Astrocyte of the spinal cord (primary cell): Measurements from ENCODE around the gene DDX42.

Source experiments
- DNase-seq: peaks from one replicate; pipeline ENCODE4 v3.0.0; 2011; ENCODE audit warnings: low read depth, low spot score
- H3K4me3 ChIP-seq: 2 replicates; pipeline ENCODE4 v1.5.1; 2011; ENCODE audit warnings: low read depth, mild to moderate bottlenecking, low read length, moderate library complexity
- in situ Hi-C: cut with HindIII; loops from 2 replicates; pipeline ENCODE4 v1.10.0; 2017; ENCODE audit warnings: low sequenced_read_pairs
- TF ChIP-seq, protein P1 (sequence below): IDR thresholded peaks from 2 replicates; pipeline ENCODE4 v1.5.1; 2012; ENCODE audit warnings: low read depth, mild to moderate bottlenecking, low read length, inconsistent platforms

The DDX42 gene

DNA sequence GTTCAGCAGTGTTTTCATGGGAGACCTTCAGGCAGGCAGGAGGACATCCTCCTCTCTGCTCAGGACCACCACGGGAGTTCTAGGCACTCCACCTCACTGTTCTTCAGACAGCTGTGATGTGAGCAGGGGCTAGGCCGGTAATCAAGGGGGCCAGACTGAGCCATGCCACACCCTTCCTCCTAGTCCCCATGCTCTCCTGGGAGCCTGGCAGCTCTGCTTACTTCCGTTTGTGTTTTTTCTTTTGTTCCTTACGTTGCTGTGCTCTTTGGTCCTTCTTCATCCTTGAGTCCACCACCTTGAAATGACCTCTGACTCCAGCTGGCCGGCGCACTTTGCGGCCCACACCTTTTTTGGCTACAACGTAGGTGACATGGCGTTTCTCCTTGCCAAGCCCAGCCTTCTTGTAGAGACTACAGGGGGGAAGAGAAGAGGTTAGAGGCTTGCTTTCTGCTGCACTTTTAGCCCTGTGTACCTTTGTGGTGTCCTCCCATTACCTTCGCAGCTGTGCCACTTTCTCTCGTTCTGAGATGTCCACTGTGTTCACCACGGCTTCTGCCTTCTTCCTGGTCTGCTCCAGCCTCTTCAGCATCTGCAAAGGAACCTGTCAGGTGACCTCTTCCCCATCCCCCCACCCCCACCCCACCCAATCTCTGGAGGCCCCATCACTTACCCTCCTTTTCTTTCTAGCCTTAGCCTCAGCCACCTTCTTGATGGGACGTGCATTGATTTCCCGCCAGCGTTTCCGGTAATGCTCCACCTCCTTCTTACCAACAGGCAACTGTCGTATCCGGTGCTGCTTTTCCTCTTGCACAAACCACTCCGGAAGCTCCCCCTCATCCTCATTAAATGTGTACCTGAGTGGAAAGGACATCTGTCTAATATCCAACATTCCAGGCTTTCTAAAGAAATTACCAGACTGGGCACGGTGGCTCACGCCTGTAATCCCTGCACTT is 45.9 kb downstream of the DDX42 start:
- TF ChIP-seq, protein P1, sequence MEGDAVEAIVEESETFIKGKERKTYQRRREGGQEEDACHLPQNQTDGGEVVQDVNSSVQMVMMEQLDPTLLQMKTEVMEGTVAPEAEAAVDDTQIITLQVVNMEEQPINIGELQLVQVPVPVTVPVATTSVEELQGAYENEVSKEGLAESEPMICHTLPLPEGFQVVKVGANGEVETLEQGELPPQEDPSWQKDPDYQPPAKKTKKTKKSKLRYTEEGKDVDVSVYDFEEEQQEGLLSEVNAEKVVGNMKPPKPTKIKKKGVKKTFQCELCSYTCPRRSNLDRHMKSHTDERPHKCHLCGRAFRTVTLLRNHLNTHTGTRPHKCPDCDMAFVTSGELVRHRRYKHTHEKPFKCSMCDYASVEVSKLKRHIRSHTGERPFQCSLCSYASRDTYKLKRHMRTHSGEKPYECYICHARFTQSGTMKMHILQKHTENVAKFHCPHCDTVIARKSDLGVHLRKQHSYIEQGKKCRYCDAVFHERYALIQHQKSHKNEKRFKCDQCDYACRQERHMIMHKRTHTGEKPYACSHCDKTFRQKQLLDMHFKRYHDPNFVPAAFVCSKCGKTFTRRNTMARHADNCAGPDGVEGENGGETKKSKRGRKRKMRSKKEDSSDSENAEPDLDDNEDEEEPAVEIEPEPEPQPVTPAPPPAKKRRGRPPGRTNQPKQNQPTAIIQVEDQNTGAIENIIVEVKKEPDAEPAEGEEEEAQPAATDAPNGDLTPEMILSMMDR, result no peak
- in situ Hi-C loops, result no loop called here
- H3K4me3 ChIP-seq, result no peak overlapping the region
- DNase-seq, result no peak

DNA sequence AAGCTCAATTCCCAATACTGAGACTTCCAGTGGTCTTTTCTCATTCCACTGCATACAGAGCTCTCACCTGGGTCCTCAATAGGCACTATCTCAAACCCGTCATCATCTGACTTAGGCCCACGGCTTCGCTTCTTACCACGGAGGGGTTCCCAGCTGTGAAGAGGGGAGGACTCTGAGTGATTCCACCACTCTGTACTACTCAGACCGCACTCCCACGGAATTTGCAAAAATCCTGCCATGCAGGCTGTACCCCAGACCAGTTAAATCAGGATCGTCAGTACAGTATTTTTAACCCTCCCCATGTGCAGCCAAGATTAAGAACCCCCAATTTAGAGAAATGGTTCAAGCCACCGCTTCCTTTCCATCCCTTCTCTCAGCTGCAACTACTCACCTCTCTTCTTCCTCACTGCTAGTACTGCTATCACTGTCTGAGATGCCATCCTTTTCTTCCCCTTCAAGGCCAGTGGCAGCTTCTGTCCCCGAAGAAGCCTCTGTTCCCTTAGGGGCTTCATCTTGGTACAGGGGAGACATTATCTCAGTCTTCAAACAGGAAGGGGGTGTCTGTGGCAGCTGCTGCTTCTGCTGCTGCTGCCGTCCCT is 47.1 kb downstream of the DDX42 start:
- TF ChIP-seq, protein P1, result no peak
- DNase-seq, result no peak
- in situ Hi-C loops, result no loop called here
- no peak overlapping the region for H3K4me3 ChIP-seq

DNA sequence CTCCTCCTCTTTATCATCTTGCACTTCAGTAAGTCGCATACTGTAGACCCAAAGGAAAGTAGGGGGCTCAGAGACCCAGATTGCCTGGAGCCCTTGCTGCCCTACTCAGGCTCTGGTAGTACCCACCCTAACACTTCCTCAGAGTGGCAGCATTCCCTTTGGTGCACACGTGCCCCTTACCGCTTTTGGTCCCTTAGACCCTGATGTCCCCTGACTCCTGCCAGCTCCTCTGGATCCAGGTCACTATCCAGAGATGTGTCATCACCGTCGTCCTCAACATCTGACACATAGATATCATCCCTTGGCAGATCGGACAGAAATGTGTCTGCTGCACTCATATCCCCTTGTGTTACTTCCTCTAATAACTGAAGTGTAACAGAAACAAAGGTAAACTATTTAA is 47.8 kb downstream of the DDX42 start:
- no peak for DNase-seq
- TF ChIP-seq, protein P1, result no peak
- in situ Hi-C loops, result no loop called here
- H3K4me3 ChIP-seq, result no peak overlapping the region

DNA sequence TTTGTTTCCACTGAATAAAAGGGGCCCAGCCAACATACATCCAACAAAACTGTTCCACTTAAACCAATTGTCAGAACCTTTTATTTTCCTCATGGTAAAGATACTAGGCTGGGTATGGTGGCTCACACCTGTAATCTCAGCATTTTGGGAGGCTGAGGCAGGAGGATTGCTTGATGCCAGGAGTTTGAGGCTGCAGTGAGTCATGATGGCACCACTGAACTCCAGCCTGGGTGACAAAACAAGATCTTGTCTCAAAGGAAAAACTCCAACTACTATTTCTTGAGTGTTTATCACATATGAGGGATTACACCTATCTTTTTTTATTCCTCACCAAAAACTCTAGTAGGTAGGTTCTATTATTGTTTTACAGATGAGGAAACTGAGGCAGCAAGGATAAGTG is 48.6 kb downstream of the DDX42 start:
- in situ Hi-C loops, result no loop called here
- TF ChIP-seq, protein P1, result no peak
- DNase-seq, result no peak
- no peak overlapping the region for H3K4me3 ChIP-seq

DNA sequence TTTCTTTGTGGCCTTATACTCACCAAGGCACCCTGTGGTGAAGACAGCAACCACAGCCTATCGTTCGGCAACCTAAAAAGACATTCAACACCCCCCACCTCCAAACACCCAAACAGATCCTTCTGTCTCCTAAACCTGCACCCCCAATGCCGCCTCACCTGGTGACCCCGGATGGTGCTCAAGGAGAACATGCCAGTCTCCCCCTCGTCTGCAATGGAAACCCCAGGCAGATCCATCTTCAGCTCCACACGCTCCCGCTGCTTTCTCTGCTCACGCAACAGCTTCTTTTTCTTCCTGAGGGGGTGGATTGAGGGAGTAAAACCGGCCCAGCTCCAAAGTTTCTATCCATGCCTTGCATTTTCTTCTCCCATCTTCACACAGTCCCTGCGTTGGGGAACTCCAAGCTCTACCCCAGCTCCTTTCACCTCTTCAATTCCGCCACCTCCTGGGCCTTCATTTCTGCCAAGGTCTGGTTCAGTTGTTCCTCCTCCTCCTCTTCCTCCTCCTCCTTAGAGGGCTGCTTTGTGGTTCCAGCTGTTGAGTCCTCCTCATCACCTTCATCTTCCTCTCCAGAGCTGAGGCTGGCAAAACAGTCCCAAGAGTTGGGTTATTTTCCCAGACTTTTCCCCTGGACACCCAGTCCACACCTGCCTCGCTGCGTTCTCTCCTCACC is 49.8 kb downstream of the DDX42 start:
- DNase-seq, result no peak
- TF ChIP-seq, protein P1, result no peak
- no peak overlapping the region for H3K4me3 ChIP-seq
- in situ Hi-C loops, result no loop called here

DNA sequence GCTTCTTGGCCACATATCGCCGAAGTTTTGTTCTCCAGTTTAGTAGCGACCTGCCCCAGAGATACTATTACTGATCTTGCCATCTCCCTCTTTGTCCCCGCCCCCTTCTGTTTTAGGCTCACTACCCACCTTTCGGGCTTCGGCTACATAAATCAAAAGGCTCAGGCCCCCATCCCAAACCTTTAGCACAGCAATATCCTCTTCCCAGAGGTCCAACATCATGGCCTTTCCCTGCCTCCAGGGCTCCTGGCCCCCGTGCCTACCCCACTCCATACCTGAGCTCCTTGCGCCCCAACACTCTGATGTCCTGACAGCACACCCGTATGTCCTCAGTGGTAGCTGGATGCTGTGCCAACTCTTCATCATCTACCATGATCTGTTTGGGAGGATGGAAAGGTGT is 50.4 kb downstream of the DDX42 start:
- DNase-seq, result no peak
- in situ Hi-C loops, result no loop called here
- TF ChIP-seq, protein P1, result no peak
- H3K4me3 ChIP-seq, result no peak overlapping the region
